HG03135 (cell line): ENCODE results near the gene SH3PXD2A.
"Not testable (repeated sequence)": the region's sequence is repeated elsewhere in the genome, so short reads cannot be mapped to it uniquely, and the experiment has no call there.

ENCODE experiments used
- ATAC-seq: cut with Tn5 transposase; IDR thresholded peaks from one replicate; pipeline ENCODE4 v1.9.1; 2021; ENCODE audit warnings: mild to moderate bottlenecking, moderate library complexity; ENCODE audit not compliant: unreplicated experiment

The SH3PXD2A gene

GRCh38 chr10:103652599-103653281 lies 202.6 kb downstream of the SH3PXD2A start:
- no peak for ATAC-seq

GRCh38 chr10:103651783-103652476 lies 203.4 kb downstream of the SH3PXD2A start:
- ATAC-seq = no peak

GRCh38 chr10:103651333-103651732 lies 204.0 kb downstream of the SH3PXD2A start:
- no peak for ATAC-seq

- ATAC-seq = no peak
Observed at GRCh38 chr10:103649654-103650423, 205.5 kb downstream of the SH3PXD2A start.

GRCh38 chr10:103648636-103649532 lies 206.5 kb downstream of the SH3PXD2A start:
- no peak for ATAC-seq

- ATAC-seq = no peak
Observed at GRCh38 chr10:103648251-103648635, 207.1 kb downstream of the SH3PXD2A start.

- no peak for ATAC-seq
Observed at GRCh38 chr10:103646304-103646703, 209.1 kb downstream of the SH3PXD2A start.

- ATAC-seq = no peak
Observed at GRCh38 chr10:103645141-103646054, 210.0 kb downstream of the SH3PXD2A start.

- no peak for ATAC-seq
Observed at GRCh38 chr10:103643381-103643780, 212.0 kb downstream of the SH3PXD2A start.

- no peak for ATAC-seq
Observed at GRCh38 chr10:103641326-103641725, 214.1 kb downstream of the SH3PXD2A start.

- ATAC-seq = no peak
Observed at GRCh38 chr10:103640436-103641181, 214.8 kb downstream of the SH3PXD2A start.

GRCh38 chr10:103638948-103639347 lies 216.4 kb downstream of the SH3PXD2A start:
- ATAC-seq = no peak

GRCh38 chr10:103637927-103638557 lies 217.3 kb downstream of the SH3PXD2A start:
- ATAC-seq = no peak

- ATAC-seq = no peak
Observed at GRCh38 chr10:103637011-103637410, 218.4 kb downstream of the SH3PXD2A start.

- no peak for ATAC-seq
Observed at GRCh38 chr10:103636492-103636891, 218.9 kb downstream of the SH3PXD2A start.

GRCh38 chr10:103635580-103635979 lies 219.8 kb downstream of the SH3PXD2A start:
- no peak for ATAC-seq

GRCh38 chr10:103633846-103634245 lies 221.5 kb downstream of the SH3PXD2A start:
- no peak for ATAC-seq

- not testable (repeated sequence) for ATAC-seq
Observed at GRCh38 chr10:103632871-103633270, 222.5 kb downstream of the SH3PXD2A start.

- no peak for ATAC-seq
Observed at GRCh38 chr10:103632247-103632642, 223.1 kb downstream of the SH3PXD2A start.
